Measurements from ENCODE around the gene RAB21. TPM values are rescaled to one million over a fixed set of nuclear protein-coding genes. Genes with fewer than 3 reads are reported as not detected.

RAB21 gene
- total and polyA plus RNA-seq, 8 donors = 45.8 to 77.7 (median 57.7) TPM

DNA sequence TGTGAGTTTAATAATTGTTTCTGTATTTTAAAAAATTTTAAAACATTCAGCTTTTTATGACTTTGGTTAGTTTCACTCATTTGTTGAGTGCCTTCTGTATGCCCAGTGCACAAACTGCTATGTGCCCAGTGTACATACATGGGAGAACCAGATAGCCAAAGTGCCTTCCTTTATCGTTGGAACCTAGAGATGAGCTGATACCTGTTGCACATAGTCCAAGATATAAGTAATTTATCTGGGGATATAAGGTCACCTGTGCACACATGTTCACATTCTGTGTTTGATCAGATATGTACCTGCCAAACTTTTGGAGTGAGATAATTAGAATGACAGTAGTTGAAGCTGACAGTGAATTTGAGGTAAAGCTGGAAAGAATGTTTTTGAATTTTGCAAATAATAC, 37.9 kb downstream of the RAB21 start:
- DNase-seq = no peak
- intact Hi-C loops (cut with DNase I) = no loop called here
- no peak overlapping the region for H3K27ac ChIP-seq
- H3K4me1 ChIP-seq = peaks cover 0 to 10% of the 10 kb centered on the region in 2 donors
- H3K9me3 ChIP-seq = no peaks in the 10 kb centered on the region
- TF ChIP-seq CTCF (IDR thresholded peaks at IDR 0.05) = no peak
- H3K36me3 ChIP-seq = no peaks in the 10 kb centered on the region
- no peak for ATAC-seq
- no peak overlapping the region for H3K4me3 ChIP-seq
- H3K27me3 ChIP-seq = no peaks in the 10 kb centered on the region

DNA sequence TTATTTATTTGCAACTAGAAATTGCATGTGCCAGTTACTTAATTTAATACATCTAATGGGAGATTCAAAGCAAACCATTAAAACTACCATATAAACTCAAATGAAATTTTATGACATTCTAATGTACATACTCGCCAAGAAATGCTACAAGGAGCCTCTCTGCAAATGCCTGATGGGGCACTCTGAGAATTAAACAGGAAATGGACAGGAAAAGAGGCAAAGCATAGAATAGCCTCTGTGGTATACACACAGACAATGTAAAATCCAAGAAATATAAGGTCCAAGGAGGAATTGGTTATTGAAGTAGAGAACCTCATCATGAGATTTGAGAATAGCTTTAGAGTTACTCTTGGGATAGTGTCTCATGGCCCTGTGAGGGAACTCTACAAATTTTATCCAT, 41.2 kb downstream of the RAB21 start:
- peaks cover 0 to 7% of the 10 kb centered on the region in 2 donors for H3K4me1 ChIP-seq
- no peak overlapping the region for H3K27ac ChIP-seq
- no peaks in the 10 kb centered on the region for H3K9me3 ChIP-seq
- ATAC-seq (no peak), DNase-seq (no peak)
- intact Hi-C loops (cut with DNase I) = no loop called here
- no peaks in the 10 kb centered on the region for H3K27me3 ChIP-seq
- no peaks in the 10 kb centered on the region for H3K36me3 ChIP-seq
- H3K4me3 ChIP-seq = no peak overlapping the region
- TF ChIP-seq CTCF (IDR thresholded peaks at IDR 0.05) = no peak

DNA sequence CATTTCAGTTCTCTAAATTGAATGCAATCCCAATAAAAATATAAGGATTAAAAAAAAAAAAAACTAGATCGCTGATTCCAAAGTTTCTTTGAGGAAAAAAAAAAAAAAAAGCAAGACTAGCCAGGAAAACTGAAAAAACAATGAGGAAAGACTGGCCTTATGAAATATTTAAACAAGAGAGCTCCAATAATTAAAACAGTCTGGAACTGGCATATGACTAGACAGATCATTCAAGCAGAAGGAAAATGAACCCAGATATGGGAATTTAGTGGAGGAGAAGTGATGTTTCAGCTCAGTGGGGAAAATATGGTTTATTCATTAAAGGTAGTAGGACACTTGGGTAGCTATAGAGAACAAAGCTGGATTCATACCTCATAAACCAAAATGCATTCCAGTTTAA, 42.9 kb downstream of the RAB21 start:
- ATAC-seq (no peak), DNase-seq (no peak)
- Histone ChIP-seq H3K9me3 (no peaks in the 10 kb centered on the region), H3K4me3 (no peak overlapping the region), H3K27ac (no peak overlapping the region), H3K27me3 (no peaks in the 10 kb centered on the region), H3K36me3 (no peaks in the 10 kb centered on the region), H3K4me1 (peaks cover 0 to 7% of the 10 kb centered on the region in 2 donors)
- no peak for TF ChIP-seq CTCF (IDR thresholded peaks at IDR 0.05)
- intact Hi-C loops (cut with DNase I) = no loop called here

DNA sequence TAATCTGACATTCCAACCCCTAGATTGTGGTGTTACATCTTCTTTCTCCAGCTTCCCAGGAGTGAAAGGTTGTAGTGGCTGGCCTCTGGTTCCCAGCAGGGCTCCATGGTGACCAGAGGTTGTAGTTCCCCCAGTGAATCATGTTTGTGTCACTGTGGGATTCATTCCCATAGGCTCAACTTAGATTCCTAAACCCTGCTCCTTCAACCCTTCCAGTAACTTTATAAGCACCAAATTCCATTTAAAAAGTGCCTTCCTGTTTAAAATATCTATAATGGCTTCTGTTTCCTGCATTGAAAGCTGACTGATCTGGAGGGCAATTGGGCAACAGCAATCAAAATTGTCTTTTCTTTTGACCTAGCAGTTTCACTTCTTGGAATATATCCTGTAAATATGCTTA, 44.4 kb downstream of the RAB21 start:
- intact Hi-C loops (cut with DNase I) = no loop called here
- no peak overlapping the region for H3K27ac ChIP-seq

DNA sequence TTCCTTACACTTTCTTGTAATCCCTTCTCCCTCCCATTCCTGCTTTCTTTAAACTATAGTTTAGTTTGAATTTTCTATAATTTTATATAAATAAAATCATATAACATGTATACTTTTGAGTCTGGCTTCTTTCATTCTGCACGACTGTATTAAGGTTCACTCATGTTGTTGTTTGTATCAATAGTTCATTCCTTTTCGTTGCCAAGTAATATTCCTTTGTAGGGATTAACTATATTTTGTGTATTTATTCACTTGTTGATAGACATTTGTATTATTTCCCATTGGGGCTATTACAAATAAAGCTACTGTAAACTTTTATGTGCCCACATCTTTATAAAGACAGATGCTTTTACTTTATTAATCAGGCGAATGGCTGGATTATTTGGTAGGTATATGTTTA, 45.5 kb downstream of the RAB21 start:
- ATAC-seq (no peak), DNase-seq (no peak)
- Histone ChIP-seq H3K4me1 (peaks cover 0 to 7% of the 10 kb centered on the region in 2 donors), H3K27me3 (no peaks in the 10 kb centered on the region), H3K9me3 (no peaks in the 10 kb centered on the region), H3K36me3 (no peaks in the 10 kb centered on the region), H3K4me3 (no peak overlapping the region), H3K27ac (no peak overlapping the region)
- no peak for TF ChIP-seq CTCF (IDR thresholded peaks at IDR 0.05)
- intact Hi-C loops (cut with DNase I) = no loop called here

More for the DNA sequence above, 44.4 kb downstream of the RAB21 start:
- Histone ChIP-seq H3K9me3 (no peaks in the 10 kb centered on the region), H3K27me3 (no peaks in the 10 kb centered on the region), H3K4me1 (peaks cover 0 to 7% of the 10 kb centered on the region in 2 donors), H3K36me3 (no peaks in the 10 kb centered on the region), H3K4me3 (no peak overlapping the region)
- no peak for TF ChIP-seq CTCF (IDR thresholded peaks at IDR 0.05)
- no peak for DNase-seq
- ATAC-seq = no peak

Data from left lung (tissue), 10 donors.